ENCODE measurements around the gene HOGA1. TPM values are rescaled to one million over a fixed set of nuclear protein-coding genes. Genes with fewer than 3 reads are reported as not detected.
"Not testable (repeated sequence)": the region's sequence is repeated elsewhere in the genome, so short reads cannot be mapped to it uniquely, and the experiment has no call there.

HOGA1 gene
- total RNA-seq, 2 experiments from 2014 or later = not detected

GRCh38 chr10:97575127-97575668 lies 9.0 kb upstream of the HOGA1 start:
- Mint-ChIP-seq H3K27ac (no peak overlapping the region), H3K9me3 (no peaks in the 10 kb centered on the region), H3K4me1 (no peaks in the 10 kb centered on the region), H3K27me3 (peaks cover 1% of the 10 kb centered on the region), H3K36me3 (ENCODE audit: low read depth) (no peaks in the 10 kb centered on the region), H3K4me3 (no peak overlapping the region)
- ChIA-PET POLR2A (no interaction called here), CTCF (interaction anchor here (0.9 to 1.5 kb wide), 7 partner anchors 9 to 142 kb away, joined by 3 to 5 read pairs (median 4); partner anchors contain the start of gene HOGA1)
- no peak for DNase-seq

GRCh38 chr10:97576487-97576886 lies 7.7 kb upstream of the HOGA1 start:
- H3K4me3 Mint-ChIP-seq; H3K9me3 Mint-ChIP-seq; H3K4me1 Mint-ChIP-seq; H3K27me3 Mint-ChIP-seq; DNase-seq; H3K36me3 Mint-ChIP-seq (ENCODE audit: low read depth); POLR2A ChIA-PET; H3K27ac Mint-ChIP-seq: not testable (repeated sequence)
- CTCF ChIA-PET = interaction anchor here (0.6 to 1.3 kb wide), 3 partner anchors 9 to 723 kb away, joined by 3 to 4 read pairs (median 4); no protein-coding TSS in a partner anchor

GRCh38 chr10:97577701-97578100 lies 6.5 kb upstream of the HOGA1 start:
- CTCF ChIA-PET = no interaction called here
- H3K9me3 Mint-ChIP-seq = no peaks in the 10 kb centered on the region

GRCh38 chr10:97578171-97578844 lies 5.9 kb upstream of the HOGA1 start:
- no peak for DNase-seq
- Mint-ChIP-seq H3K9me3 (no peaks in the 10 kb centered on the region), H3K27ac (no peak overlapping the region), H3K36me3 (ENCODE audit: low read depth) (no peaks in the 10 kb centered on the region), H3K4me1 (no peaks in the 10 kb centered on the region), H3K27me3 (peaks cover 1% of the 10 kb centered on the region), H3K4me3 (no peak overlapping the region)
- POLR2A ChIA-PET = no interaction called here
- CTCF ChIA-PET = no interaction called here

More at GRCh38 chr10:97577701-97578100, 6.5 kb upstream of the HOGA1 start:
- peaks cover 1% of the 10 kb centered on the region for H3K27me3 Mint-ChIP-seq
- DNase-seq = no peak
- no peaks in the 10 kb centered on the region for H3K4me1 Mint-ChIP-seq
- no peak overlapping the region for H3K27ac Mint-ChIP-seq
- no peaks in the 10 kb centered on the region for H3K36me3 Mint-ChIP-seq (ENCODE audit: low read depth)
- H3K4me3 Mint-ChIP-seq = no peak overlapping the region
- POLR2A ChIA-PET = no interaction called here

- no peak overlapping the region for H3K4me3 Mint-ChIP-seq
- ChIA-PET CTCF (interaction anchor here (0.9 to 1.9 kb wide), 2 partner anchors 9 to 78 kb away, joined by 3 to 8 read pairs; no protein-coding TSS in a partner anchor), POLR2A (no interaction called here)
- H3K27ac Mint-ChIP-seq = no peak overlapping the region
- H3K4me1 Mint-ChIP-seq = no peaks in the 10 kb centered on the region
- H3K36me3 Mint-ChIP-seq (ENCODE audit: low read depth) = no peaks in the 10 kb centered on the region
- H3K27me3 Mint-ChIP-seq = peaks cover 1% of the 10 kb centered on the region
- H3K9me3 Mint-ChIP-seq = no peaks in the 10 kb centered on the region
- no peak for DNase-seq
Observed at GRCh38 chr10:97580421-97581367, 3.5 kb upstream of the HOGA1 start.

- no peak overlapping the region for H3K4me3 Mint-ChIP-seq
- POLR2A ChIA-PET = no interaction called here
- no peaks in the 10 kb centered on the region for H3K9me3 Mint-ChIP-seq
- DNase-seq = no peak
- no peak overlapping the region for H3K27ac Mint-ChIP-seq
- no peaks in the 10 kb centered on the region for H3K36me3 Mint-ChIP-seq (ENCODE audit: low read depth)
- no peaks in the 10 kb centered on the region for H3K4me1 Mint-ChIP-seq
- CTCF ChIA-PET = interaction anchor here (1.4 to 1.9 kb wide), 2 partner anchors 9 to 11 kb away, joined by 6 to 8 read pairs; no protein-coding TSS in a partner anchor
- H3K27me3 Mint-ChIP-seq = peaks cover 1% of the 10 kb centered on the region
Observed at GRCh38 chr10:97582169-97582568, 2.0 kb upstream of the HOGA1 start.

GRCh38 chr10:97583476-97583875 lies 713 bp upstream of the HOGA1 start:
- CTCF ChIA-PET = interaction anchor here (1.0 to 1.4 kb wide), 2 partner anchors 8 to 11 kb away, joined by 3 to 5 read pairs; partner anchors contain the start of gene ANKRD2
- no peaks in the 10 kb centered on the region for H3K4me1 Mint-ChIP-seq
- no peak overlapping the region for H3K27ac Mint-ChIP-seq
- H3K36me3 Mint-ChIP-seq (ENCODE audit: low read depth) = no peaks in the 10 kb centered on the region
- DNase-seq = no peak
- peaks cover 1% of the 10 kb centered on the region for H3K27me3 Mint-ChIP-seq
- H3K4me3 Mint-ChIP-seq = no peak overlapping the region
- no peaks in the 10 kb centered on the region for H3K9me3 Mint-ChIP-seq
- POLR2A ChIA-PET = no interaction called here

- ChIA-PET CTCF (interaction anchor here (1.0 to 1.5 kb wide), 5 partner anchors 9 to 159 kb away, joined by 3 to 8 read pairs (median 3); no protein-coding TSS in a partner anchor), POLR2A (no interaction called here)
- no peak overlapping the region for H3K27ac Mint-ChIP-seq
- H3K9me3 Mint-ChIP-seq = no peaks in the 10 kb centered on the region
- H3K4me3 Mint-ChIP-seq = no peak overlapping the region
- H3K4me1 Mint-ChIP-seq = peaks cover 2% of the 10 kb centered on the region
- no peaks in the 10 kb centered on the region for H3K36me3 Mint-ChIP-seq (ENCODE audit: low read depth)
- no peak for DNase-seq
- H3K27me3 Mint-ChIP-seq = no peaks in the 10 kb centered on the region
Observed at GRCh38 chr10:97584798-97585438, 729 bp downstream of the HOGA1 start.

GRCh38 chr10:97585439-97585811 lies 1.2 kb downstream of the HOGA1 start:
- CTCF ChIA-PET = interaction anchor here (1.0 to 1.5 kb wide), 4 partner anchors 8 to 32 kb away, joined by 3 to 8 read pairs (median 4); no protein-coding TSS in a partner anchor
- Mint-ChIP-seq H3K36me3 (ENCODE audit: low read depth) (no peaks in the 10 kb centered on the region), H3K4me3 (no peak overlapping the region), H3K27ac (no peak overlapping the region), H3K27me3 (no peaks in the 10 kb centered on the region), H3K9me3 (no peaks in the 10 kb centered on the region), H3K4me1 (peaks cover 6% of the 10 kb centered on the region)
- DNase-seq = no peak
- POLR2A ChIA-PET = no interaction called here

- Mint-ChIP-seq H3K4me3 (no peak overlapping the region), H3K27ac (no peak overlapping the region), H3K9me3 (no peaks in the 10 kb centered on the region), H3K27me3 (no peaks in the 10 kb centered on the region), H3K4me1 (peaks cover 8% of the 10 kb centered on the region), H3K36me3 (ENCODE audit: low read depth) (no peaks in the 10 kb centered on the region)
- no peak for DNase-seq
- ChIA-PET POLR2A (no interaction called here), CTCF (interaction anchor here (1.3 kb wide), 1 partner anchor 33 kb away, joined by 4 read pairs; no protein-coding TSS in a partner anchor)
Observed at GRCh38 chr10:97587183-97587582, 3.0 kb downstream of the HOGA1 start.

GRCh38 chr10:97589479-97589878 lies 5.3 kb downstream of the HOGA1 start, which contains the start of gene C10orf62:
C10orf62 (plus strand) TSS chr10:97589721; CDS start chr10:97589898, 177 bp downstream.
- H3K4me1 Mint-ChIP-seq = peaks cover 8% of the 10 kb centered on the region
- no peak for DNase-seq
- no peaks in the 10 kb centered on the region for H3K9me3 Mint-ChIP-seq
- no peaks in the 10 kb centered on the region for H3K27me3 Mint-ChIP-seq
- POLR2A ChIA-PET = no interaction called here
- CTCF ChIA-PET = interaction anchor here (0.5 to 2.3 kb wide), 4 partner anchors 10 to 34 kb away, joined by 3 to 9 read pairs (median 3); partner anchors contain the start of gene ANKRD2
- H3K36me3 Mint-ChIP-seq (ENCODE audit: low read depth) = no peaks in the 10 kb centered on the region
- H3K4me3 Mint-ChIP-seq = no peak within 1 kb of the TSS
- peak within 1 kb of the TSS; percentile 2 for H3K27ac Mint-ChIP-seq

GRCh38 chr10:97590082-97590747 lies 6.0 kb downstream of the HOGA1 start:
- POLR2A ChIA-PET = no interaction called here
- CTCF ChIA-PET = interaction anchor here (0.6 to 2.3 kb wide), 5 partner anchors 8 to 174 kb away, joined by 3 to 9 read pairs (median 5); partner anchors contain the start of gene ANKRD2
- peaks cover 8% of the 10 kb centered on the region for H3K4me1 Mint-ChIP-seq
- H3K4me3 Mint-ChIP-seq = no peak overlapping the region
- no peaks in the 10 kb centered on the region for H3K9me3 Mint-ChIP-seq
- no peaks in the 10 kb centered on the region for H3K36me3 Mint-ChIP-seq (ENCODE audit: low read depth)
- no peaks in the 10 kb centered on the region for H3K27me3 Mint-ChIP-seq
- H3K27ac Mint-ChIP-seq = peak overlapping the region; percentile 2
- DNase-seq = peak; percentile 32

All from activated CD4-positive, alpha-beta T cell treated with anti-CD3 and anti-CD28 coated beads, Interleukin-2, amount 10 ng/mL, durations not matched to agents 7 days and 5 days (primary cell).